A549 (cell line): ENCODE measurements around the gene MINDY1. TPM values are rescaled to one million over a fixed set of nuclear protein-coding genes. Genes with fewer than 3 reads are reported as not detected.

Experiments
- ATAC-seq, 2 experiments: fragments of 200-7000 bp in 1 of 2; fragments of >200 bp in 1 of 2; cut with Nextera tagmentation in 1 of 2; cut with Tn5 transposase in 1 of 2; 3 replicates each; pipeline versions ENCODE4 v1.8.0 to v1.9.1; 2018 to 2020; ENCODE audit warnings: mild to moderate bottlenecking in 1 of 2, moderate library complexity in 1 of 2
- CTCF ChIA-PET: fragments of 300-600 bp; sonication (Branson Sonifier 250); formaldehyde crosslinking; extraction: SDS; loops from one replicate; lab custom pipeline; 2021; ENCODE audit warnings: antibody characterized with exemption, inconsistent platforms; lab: Yijun Ruan, JAX
- POLR2A ChIA-PET: fragments of 350-600 bp; formaldehyde crosslinking; extraction: SDS; loops from one replicate; lab custom pipeline; 2021; ENCODE audit warnings: antibody characterized with exemption, inconsistent platforms; lab: Yijun Ruan, JAX
- DNase-seq, 2 experiments: peaks; one replicate each; pipeline versions ENCODE4 v3.0.0 to v3.0.0-alpha.2; 2011 to 2016; ENCODE audit warnings: low read depth in 1 of 2, low spot score in 1 of 2
- FAIRE-seq: peaks from 2 replicates; lab custom pipeline; 2011; peaks lifted over from hg19 to GRCh38; lab: Jason Lieb, UNC
- H3K27ac ChIP-seq, 2 experiments: fragments of >200 bp; sonication (Bioruptor Twin); formaldehyde crosslinking; 3 replicates each; pipeline ENCODE4 v1.5.1; 2016 to 2017
- H3K4me1 ChIP-seq: fragments of >200 bp; sonication (Bioruptor Twin); formaldehyde crosslinking; 3 replicates; pipeline ENCODE4 v1.6.1; 2016
- H3K4me2 ChIP-seq: fragments of >200 bp; sonication (Bioruptor Twin); formaldehyde crosslinking; 3 replicates; pipeline ENCODE4 v1.6.1; 2016
- H3K4me3 ChIP-seq: fragments of >200 bp; sonication (Bioruptor Twin); formaldehyde crosslinking; 3 replicates; pipeline ENCODE4 v1.5.1; 2016
- H3K9me3 ChIP-seq: fragments of >200 bp; sonication (Bioruptor Twin); formaldehyde crosslinking; 3 replicates; pipeline ENCODE4 v1.6.1; 2016
- BHLHE40 ChIP-seq: IDR thresholded peaks from 2 replicates; pipeline ENCODE4 v1.6.1; 2012; ENCODE audit warnings: low read depth, low read length, inconsistent platforms
- CBX8 ChIP-seq: fragments of 200-600 bp; sonication (generic); IDR thresholded peaks from 2 replicates; pipeline ENCODE4 v1.6.1; 2016
- CHD2 ChIP-seq: fragments of 150-350 bp; IDR thresholded peaks from 2 replicates; pipeline ENCODE4 v1.6.1; 2014; ENCODE audit warnings: low read length; ENCODE audit not compliant: partially characterized antibody
- ESRRA ChIP-seq: fragments of 150-350 bp; IDR thresholded peaks from 2 replicates; pipeline ENCODE4 v1.6.1; 2014; ENCODE audit warnings: mild to moderate bottlenecking, low read length, borderline replicate concordance
- FOSB ChIP-seq: fragments of 250-450 bp; sonication (Bioruptor Pico); IDR thresholded peaks from 2 replicates; pipeline ENCODE4 v1.5.0; 2020; ENCODE audit warnings: mild to moderate bottlenecking, moderate library complexity
- GATA3 ChIP-seq: IDR thresholded peaks from 2 replicates; pipeline ENCODE4 v1.6.1; 2012; ENCODE audit warnings: borderline replicate concordance
- JUN ChIP-seq, 2 experiments: fragments of >200 bp; sonication (Bioruptor Twin); formaldehyde crosslinking; IDR thresholded peaks; 2 replicates in 1 of 2; 3 replicates in 1 of 2; pipeline ENCODE4 v1.6.1; 2016 to 2017
- MAZ ChIP-seq: fragments of 150-350 bp; IDR thresholded peaks from 2 replicates; pipeline ENCODE4 v1.6.1; 2014; ENCODE audit warnings: antibody characterized with exemption, low read depth, low read length, borderline replicate concordance
- NPAS2 ChIP-seq: fragments of 250-450 bp; sonication (Bioruptor Pico); IDR thresholded peaks from 2 replicates; pipeline ENCODE4 v1.8.0; 2022; ENCODE audit warnings: mild to moderate bottlenecking, moderate library complexity, borderline replicate concordance
- RFX5 ChIP-seq: fragments of 450-650 bp; IDR thresholded peaks from 2 replicates; pipeline ENCODE4 v1.7.1; 2014; ENCODE audit warnings: antibody characterized with exemption, mild to moderate bottlenecking, moderate library complexity
- RNF2 ChIP-seq: fragments of 200-600 bp; sonication (generic); IDR thresholded peaks from 2 replicates; pipeline ENCODE4 v1.6.1; 2016; ENCODE audit warnings: low read depth, mild to moderate bottlenecking, antibody characterized with exemption, moderate library complexity, borderline replicate concordance
- TP53 ChIP-seq: fragments of 250-450 bp; sonication (Bioruptor Pico); IDR thresholded peaks from 2 replicates; pipeline ENCODE4 v1.5.0; 2021; ENCODE audit warnings: mild to moderate bottlenecking, moderate library complexity
- ZC3H11A ChIP-seq: fragments of 450-650 bp; IDR thresholded peaks from 2 replicates; pipeline ENCODE4 v1.6.1; 2014; ENCODE audit warnings: antibody characterized with exemption, mild to moderate bottlenecking
- ZSCAN20 ChIP-seq: fragments of 250-450 bp; sonication (Bioruptor Pico); IDR thresholded peaks from 2 replicates; pipeline ENCODE4 v1.8.0; 2022; ENCODE audit warnings: mild to moderate bottlenecking, moderate library complexity
- WGBS: methylation state at CpG from one replicate; pipeline ENCODE4 v1.1.6; 2017; ENCODE audit errors: missing lambda C conversion rate; 5-methylcytosine and 5-hydroxymethylcytosine counted together
- polyA plus RNA-seq, 4 experiments: library from polyadenylated mRNA; depleted of rRNA in 3 of 4; stranded (reverse); fragments of >200 nt; fragmentation: RNase III in 1 of 4; extraction: RNeasy Plus Mini Kit Qiagen cat#74134 plus additional on column Dnase treatment in 1 of 4; gene quantifications; 2 replicates in 3 of 4; 3 replicates in 1 of 4; pipeline ENCODE4 v1.2.3, GENCODE V29; 2011 to 2017
- TF ChIP-seq, protein P1 (sequence below): fragments of 450-650 bp; IDR thresholded peaks from 2 replicates; pipeline ENCODE4 v1.6.1; 2014; ENCODE audit warnings: antibody characterized with exemption
- TF ChIP-seq, protein P2 (sequence below): fragments of >200 bp; sonication (Bioruptor Twin); formaldehyde crosslinking; IDR thresholded peaks from 3 replicates; pipeline ENCODE4 v1.5.1; 2016
- TF ChIP-seq, protein P3 (sequence below): fragments of 250-450 bp; sonication (Bioruptor Pico); IDR thresholded peaks from 2 replicates; pipeline ENCODE4 v1.5.0; 2021; ENCODE audit warnings: mild to moderate bottlenecking, moderate library complexity, borderline replicate concordance

MINDY1 gene
- polyA plus RNA-seq, 2 of the 4 experiments (the other 2 are of a cell fraction) = 4.8 to 5.2 TPM

DNA sequence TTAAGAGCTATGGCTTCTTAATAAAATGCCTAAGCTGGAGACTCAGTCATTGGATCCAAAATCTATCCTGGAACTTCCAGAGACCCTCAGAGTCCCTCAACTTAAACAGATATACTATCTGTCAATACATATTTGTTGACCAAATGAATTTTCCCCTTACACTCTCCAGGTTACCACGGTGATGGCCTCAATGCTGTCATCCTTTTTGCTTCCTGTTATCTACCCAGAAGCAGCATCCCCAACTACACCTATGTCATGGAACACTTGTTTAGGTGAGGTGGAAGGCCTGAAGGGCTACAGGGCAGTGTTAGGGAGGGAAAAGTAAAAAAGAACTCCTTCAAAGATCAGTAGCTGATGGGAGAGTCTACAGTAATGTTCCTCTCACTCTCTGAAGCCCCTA lies 36.5 kb upstream of the MINDY1 start (continued):
- TF ChIP-seq, protein P1, sequence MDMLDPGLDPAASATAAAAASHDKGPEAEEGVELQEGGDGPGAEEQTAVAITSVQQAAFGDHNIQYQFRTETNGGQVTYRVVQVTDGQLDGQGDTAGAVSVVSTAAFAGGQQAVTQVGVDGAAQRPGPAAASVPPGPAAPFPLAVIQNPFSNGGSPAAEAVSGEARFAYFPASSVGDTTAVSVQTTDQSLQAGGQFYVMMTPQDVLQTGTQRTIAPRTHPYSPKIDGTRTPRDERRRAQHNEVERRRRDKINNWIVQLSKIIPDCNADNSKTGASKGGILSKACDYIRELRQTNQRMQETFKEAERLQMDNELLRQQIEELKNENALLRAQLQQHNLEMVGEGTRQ = no peak
- TF ChIP-seq RNF2 (no peak), ESRRA (no peak)

DNA sequence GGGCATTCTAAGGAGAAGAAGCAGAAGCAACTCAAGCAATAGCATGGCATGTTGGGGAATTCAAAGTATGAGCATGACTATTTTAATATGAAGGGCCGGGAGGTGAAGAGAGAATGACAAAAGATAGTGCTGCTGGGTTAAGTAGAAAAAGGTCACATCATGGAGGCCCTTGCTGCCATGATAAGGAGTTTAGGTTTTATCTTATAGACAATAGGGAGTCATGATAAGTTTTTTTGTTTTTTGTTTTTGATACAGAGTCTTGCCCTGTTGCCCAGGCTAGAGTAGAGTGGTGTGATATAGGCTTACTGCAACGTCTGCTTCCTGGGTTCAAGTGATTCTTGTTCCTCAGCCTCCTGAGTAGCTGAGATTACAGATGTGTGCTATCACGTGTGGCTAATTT lies 32.8 kb upstream of the MINDY1 start:
- 78% methylated on average over 3 of the region's 3 CpGs for WGBS
- Histone ChIP-seq H3K4me3 (no peak overlapping the region), H3K4me2 (no peak overlapping the region), H3K4me1 (no peaks in the 10 kb centered on the region), H3K27ac (no peak overlapping the region), H3K9me3 (no peaks in the 10 kb centered on the region)
- FAIRE-seq (no peak), DNase-seq (no peak), ATAC-seq (no peak)
- CTCF ChIA-PET = interaction anchor here (0.8 to 4.8 kb wide), 5 partner anchors 15 to 116 kb away, joined by 3 to 14 read pairs (median 3); partner anchors contain the start of gene MINDY1
- POLR2A ChIA-PET = no interaction called here
- no peak for TF ChIP-seq CBX8
- TF ChIP-seq NPAS2 (CRISPR knock-in tag) = no peak
- no peak for TF ChIP-seq TP53 (CRISPR knock-in tag)
- no peak for TF ChIP-seq GATA3
- no peak for TF ChIP-seq JUN (IDR thresholded peaks at IDR 0.05)

DNA sequence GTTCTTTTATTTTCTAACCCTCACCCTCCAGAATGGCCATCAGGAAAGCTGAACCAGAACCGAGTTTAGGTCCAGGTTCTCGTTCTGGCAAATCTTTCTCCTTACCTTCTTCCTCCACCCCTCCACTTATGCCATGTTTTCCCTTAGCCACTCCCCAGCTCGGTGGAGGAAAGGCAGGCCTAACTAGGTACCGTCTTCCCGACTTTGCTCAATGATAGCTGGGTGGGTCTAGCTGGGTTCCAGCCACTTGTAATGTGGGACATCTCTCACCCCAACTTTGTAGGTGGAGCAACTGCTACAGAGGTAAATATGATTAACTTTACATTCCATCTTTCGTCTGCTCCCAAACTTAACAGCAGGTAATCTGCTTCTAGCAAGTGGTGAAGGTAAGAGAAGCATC lies 30.3 kb upstream of the MINDY1 start:
- POLR2A ChIA-PET = no interaction called here
- no peaks in the 10 kb centered on the region for H3K9me3 ChIP-seq
- TF ChIP-seq RFX5 (no peak), CHD2 (no peak), FOSB (CRISPR knock-in tag) (no peak), MAZ (no peak), CBX8 (no peak), ZSCAN20 (CRISPR knock-in tag) (no peak)
- TF ChIP-seq, protein P2, sequence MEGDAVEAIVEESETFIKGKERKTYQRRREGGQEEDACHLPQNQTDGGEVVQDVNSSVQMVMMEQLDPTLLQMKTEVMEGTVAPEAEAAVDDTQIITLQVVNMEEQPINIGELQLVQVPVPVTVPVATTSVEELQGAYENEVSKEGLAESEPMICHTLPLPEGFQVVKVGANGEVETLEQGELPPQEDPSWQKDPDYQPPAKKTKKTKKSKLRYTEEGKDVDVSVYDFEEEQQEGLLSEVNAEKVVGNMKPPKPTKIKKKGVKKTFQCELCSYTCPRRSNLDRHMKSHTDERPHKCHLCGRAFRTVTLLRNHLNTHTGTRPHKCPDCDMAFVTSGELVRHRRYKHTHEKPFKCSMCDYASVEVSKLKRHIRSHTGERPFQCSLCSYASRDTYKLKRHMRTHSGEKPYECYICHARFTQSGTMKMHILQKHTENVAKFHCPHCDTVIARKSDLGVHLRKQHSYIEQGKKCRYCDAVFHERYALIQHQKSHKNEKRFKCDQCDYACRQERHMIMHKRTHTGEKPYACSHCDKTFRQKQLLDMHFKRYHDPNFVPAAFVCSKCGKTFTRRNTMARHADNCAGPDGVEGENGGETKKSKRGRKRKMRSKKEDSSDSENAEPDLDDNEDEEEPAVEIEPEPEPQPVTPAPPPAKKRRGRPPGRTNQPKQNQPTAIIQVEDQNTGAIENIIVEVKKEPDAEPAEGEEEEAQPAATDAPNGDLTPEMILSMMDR = no peak
- TF ChIP-seq, protein P3, sequence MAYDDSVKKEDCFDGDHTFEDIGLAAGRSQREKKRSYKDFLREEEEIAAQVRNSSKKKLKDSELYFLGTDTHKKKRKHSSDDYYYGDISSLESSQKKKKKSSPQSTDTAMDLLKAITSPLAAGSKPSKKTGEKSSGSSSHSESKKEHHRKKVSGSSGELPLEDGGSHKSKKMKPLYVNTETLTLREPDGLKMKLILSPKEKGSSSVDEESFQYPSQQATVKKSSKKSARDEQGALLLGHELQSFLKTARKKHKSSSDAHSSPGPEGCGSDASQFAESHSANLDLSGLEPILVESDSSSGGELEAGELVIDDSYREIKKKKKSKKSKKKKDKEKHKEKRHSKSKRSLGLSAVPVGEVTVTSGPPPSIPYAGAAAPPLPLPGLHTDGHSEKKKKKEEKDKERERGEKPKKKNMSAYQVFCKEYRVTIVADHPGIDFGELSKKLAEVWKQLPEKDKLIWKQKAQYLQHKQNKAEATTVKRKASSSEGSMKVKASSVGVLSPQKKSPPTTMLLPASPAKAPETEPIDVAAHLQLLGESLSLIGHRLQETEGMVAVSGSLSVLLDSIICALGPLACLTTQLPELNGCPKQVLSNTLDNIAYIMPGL (CRISPR knock-in tag) = no peak
- TF ChIP-seq, all 56 proteins: peak for 0
- Histone ChIP-seq H3K4me3 (no peak overlapping the region), H3K4me2 (no peak overlapping the region), H3K27ac (no peak overlapping the region), H3K4me1 (no peaks in the 10 kb centered on the region)
- 77% methylated on average over 6 of the region's 6 CpGs for WGBS
- DNase-seq (no peak), FAIRE-seq (no peak), ATAC-seq (no peak)
- CTCF ChIA-PET = interaction anchor here (0.6 to 4.8 kb wide), 7 partner anchors 9 to 119 kb away, joined by 3 to 14 read pairs (median 4); partner anchors contain the start of gene TNFAIP8L2

DNA sequence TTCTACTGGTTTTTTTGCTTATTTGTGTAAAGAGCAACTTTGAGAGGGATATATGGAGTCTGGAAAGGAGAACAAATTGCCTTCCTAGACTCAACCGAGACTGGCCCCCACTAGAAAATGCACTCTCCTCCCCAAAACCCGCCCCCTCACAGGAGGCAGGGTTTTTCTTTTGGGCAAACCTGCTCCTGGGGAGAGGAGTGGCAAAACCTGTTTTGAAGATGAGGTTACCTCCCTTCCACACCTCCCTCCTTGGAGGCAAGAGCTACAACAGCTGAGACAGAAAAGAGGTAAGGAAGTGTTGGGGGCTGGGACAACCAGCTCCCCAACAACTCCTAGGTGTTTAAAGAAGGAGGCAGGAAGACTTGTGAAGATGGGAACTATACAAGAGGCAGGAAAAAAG lies 29.7 kb upstream of the MINDY1 start, which contains the start of gene BNIPL:
BNIPL (plus strand) TSS at position 231 of the 400 bp plus-strand sequence; CDS start at position 371, 140 bp downstream.
- ATAC-seq (no peak), FAIRE-seq (no peak), DNase-seq (no peak)
- POLR2A ChIA-PET = no interaction called here
- Histone ChIP-seq H3K27ac (no peak within 1 kb of the TSS), H3K4me1 (no peaks in the 10 kb centered on the region), H3K4me3 (no peak within 1 kb of the TSS), H3K4me2 (no peak within 1 kb of the TSS), H3K9me3 (no peaks in the 10 kb centered on the region)
- CTCF ChIA-PET = interaction anchor here (0.6 to 4.8 kb wide), 6 partner anchors 12 to 119 kb away, joined by 3 to 14 read pairs (median 4); partner anchors contain the start of gene TNFAIP8L2
- WGBS = 38% methylated on average over 2 of the region's 2 CpGs
- TF ChIP-seq ZC3H11A = no peak
- TF ChIP-seq BHLHE40 = no peak
